MM.1S (cell line): Measurements from ENCODE around the gene SLC40A1.

ENCODE experiments used
- CTCF ChIP-seq: fragments of 300-600 bp; sonication (generic); IDR thresholded peaks from 2 replicates; pipeline ENCODE4 v1.5.1; 2016; ENCODE audit warnings: antibody characterized with exemption, low read length, mixed read lengths
- EZH2 ChIP-seq: fragments of 300-600 bp; sonication (generic); optimal IDR thresholded peaks from 2 replicates; pipeline ENCODE3; 2017; ENCODE audit warnings: low read depth, mild to moderate bottlenecking, antibody characterized with exemption, low read length, mixed read lengths
- EZH2phosphoT487 ChIP-seq: fragments of 300-600 bp; sonication (generic); IDR thresholded peaks from 2 replicates; pipeline ENCODE4 v1.6.1; 2018; ENCODE audit warnings: antibody characterized with exemption, low read length

- TF ChIP-seq CTCF, result no peak
- no peak for TF ChIP-seq EZH2
- TF ChIP-seq EZH2phosphoT487, result no peak
Observed at GRCh38 chr2:189527041-189527750, 53.4 kb downstream of the SLC40A1 start.
